HL-60 (cell line): ENCODE measurements around the gene ESPNL.

Experiments
- GABPA ChIP-seq: IDR thresholded peaks from 2 replicates; pipeline ENCODE4 v1.6.1; 2012; ENCODE audit warnings: low read depth
- POLR2AphosphoS5 ChIP-seq: IDR thresholded peaks from 2 replicates; pipeline ENCODE4 v1.6.1; 2012; ENCODE audit warnings: low read depth
- SPI1 ChIP-seq: IDR thresholded peaks from 2 replicates; pipeline ENCODE4 v1.6.1; 2012; ENCODE audit warnings: low read depth, mild to moderate bottlenecking, borderline replicate concordance
- TF ChIP-seq, protein P1 (sequence below): IDR thresholded peaks from one replicate; pipeline ENCODE4 v1.5.1; 2011; ENCODE audit warnings: low read length, control low read depth, inconsistent platforms; ENCODE audit not compliant: insufficient read depth

DNA sequence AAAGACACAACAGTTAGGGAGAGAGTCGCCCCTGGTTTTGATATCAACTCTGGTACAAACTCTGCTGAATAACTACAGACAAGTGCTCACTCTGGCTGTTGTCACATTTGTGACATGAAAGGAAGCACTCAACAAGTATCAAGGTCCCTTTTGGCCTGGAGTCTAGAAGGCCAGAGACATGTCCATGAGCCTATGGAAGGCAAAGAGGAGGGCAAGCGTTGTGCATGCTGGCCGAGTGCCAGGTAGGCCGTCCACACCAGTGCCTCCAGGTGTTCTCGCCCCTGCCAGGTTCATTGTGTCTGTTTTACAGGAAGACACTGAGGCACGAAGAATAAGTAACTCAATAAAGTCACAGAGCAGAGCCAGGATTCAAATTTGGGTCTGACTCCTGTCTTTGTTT is 82.2 kb downstream of the ESPNL start:
- TF ChIP-seq, protein P1, sequence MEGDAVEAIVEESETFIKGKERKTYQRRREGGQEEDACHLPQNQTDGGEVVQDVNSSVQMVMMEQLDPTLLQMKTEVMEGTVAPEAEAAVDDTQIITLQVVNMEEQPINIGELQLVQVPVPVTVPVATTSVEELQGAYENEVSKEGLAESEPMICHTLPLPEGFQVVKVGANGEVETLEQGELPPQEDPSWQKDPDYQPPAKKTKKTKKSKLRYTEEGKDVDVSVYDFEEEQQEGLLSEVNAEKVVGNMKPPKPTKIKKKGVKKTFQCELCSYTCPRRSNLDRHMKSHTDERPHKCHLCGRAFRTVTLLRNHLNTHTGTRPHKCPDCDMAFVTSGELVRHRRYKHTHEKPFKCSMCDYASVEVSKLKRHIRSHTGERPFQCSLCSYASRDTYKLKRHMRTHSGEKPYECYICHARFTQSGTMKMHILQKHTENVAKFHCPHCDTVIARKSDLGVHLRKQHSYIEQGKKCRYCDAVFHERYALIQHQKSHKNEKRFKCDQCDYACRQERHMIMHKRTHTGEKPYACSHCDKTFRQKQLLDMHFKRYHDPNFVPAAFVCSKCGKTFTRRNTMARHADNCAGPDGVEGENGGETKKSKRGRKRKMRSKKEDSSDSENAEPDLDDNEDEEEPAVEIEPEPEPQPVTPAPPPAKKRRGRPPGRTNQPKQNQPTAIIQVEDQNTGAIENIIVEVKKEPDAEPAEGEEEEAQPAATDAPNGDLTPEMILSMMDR, result no peak
- TF ChIP-seq POLR2AphosphoS5 (no peak), GABPA (no peak), SPI1 (no peak)
